Measurements from ENCODE around the gene SNX32. TPM values are rescaled to one million over a fixed set of nuclear protein-coding genes. Genes with fewer than 3 reads are reported as not detected.

Gene SNX32
- total and polyA plus RNA-seq, 9 of the 15 experiments (the other 6 are each of a cell fraction or from before 2014, with no cell fraction given): 0.03 TPM; not detected in 7

DNA sequence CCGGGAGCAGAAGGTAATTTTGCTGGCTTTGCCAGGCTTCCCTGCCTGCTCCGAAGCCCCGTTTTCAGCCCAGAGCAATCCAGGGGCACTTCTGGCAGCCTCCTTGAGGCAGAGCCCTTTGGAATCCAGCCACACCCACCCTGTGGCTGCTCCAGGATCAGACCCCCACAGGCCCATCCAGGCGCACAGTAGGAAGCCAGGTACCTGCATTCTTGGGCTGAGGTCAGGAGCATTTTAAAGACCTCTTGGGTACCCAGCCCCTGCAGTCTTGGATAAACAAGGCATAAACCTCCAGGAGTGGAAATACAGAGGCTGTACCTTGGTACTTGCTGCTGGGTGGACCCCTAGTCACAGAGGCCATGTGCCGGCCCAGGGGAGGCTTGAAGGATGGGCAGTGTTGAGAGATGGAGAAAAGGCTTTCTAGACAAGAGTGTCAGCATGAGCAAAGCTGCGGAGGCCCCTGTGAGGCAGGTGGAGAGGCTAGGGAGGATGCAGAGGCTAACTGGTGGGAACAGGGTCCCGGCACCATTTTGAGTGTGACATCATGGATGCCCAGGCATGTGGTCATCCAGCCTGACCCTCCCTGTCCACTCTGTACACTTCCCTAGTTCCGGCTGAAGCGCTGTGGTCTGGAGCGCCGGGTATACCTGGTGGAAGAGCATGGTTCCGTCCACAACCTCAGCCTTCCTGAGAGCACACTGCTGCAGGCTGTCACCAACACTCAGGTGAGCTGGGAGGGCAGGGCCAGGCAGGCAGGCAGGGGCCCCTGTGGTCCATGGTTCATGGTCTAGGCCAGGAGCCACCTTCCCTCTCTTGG lies 30.3 kb downstream of the SNX32 start:
- FAIRE-seq (no peak), DNase-seq (ENCODE audit: extremely low read depth in 1 of 4, low spot score in 3 of 4) (no peak), ATAC-seq (no peak)
- H3K36me3 ChIP-seq (ENCODE audit: control insufficient read depth, insufficient read depth, low read length): peaks cover 72% of the 10 kb centered on the region; the same call in 2 of the 3 replicates
- H2AFZ ChIP-seq (ENCODE audit: low read depth, low read length): no peak overlapping the region
- H3K27me3 ChIP-seq (ENCODE audit: control insufficient read depth in 2 of 2, insufficient read depth in 2 of 2, low read length in 2 of 2): no peaks in the 10 kb centered on the region; a peak in 1 of 5 replicates
- no peaks in the 10 kb centered on the region for H3K9me3 ChIP-seq (replicated peaks; ENCODE audit: control insufficient read depth, insufficient read depth, low read depth, low read length)
- ChIA-PET CTCF (ENCODE audit: low intra/inter-chr PET ratio) (no interaction called here), POLR2A (interaction anchor here (0.5 to 8.2 kb wide), 7 partner anchors 8 to 46 kb away, joined by 3 to 147 read pairs (median 4); partner anchors contain the start of genes CCDC85B, CTSW and FIBP)
- intact Hi-C loops (cut with micrococcal nuclease): no loop called here
- TF ChIP-seq HNRNPK (IDR thresholded peaks at IDR 0.05; ENCODE audit: low read depth, low read length, poor library complexity, severe bottlenecking) (no peak), POLR2AphosphoS5 (IDR thresholded peaks at IDR 0.05; ENCODE audit: control insufficient read depth, insufficient read depth, low read depth, low read length) (0 out of 2 replicates have a peak, but pooled peaks have one; percentile 5), RBM22 (IDR thresholded peaks at IDR 0.05; ENCODE audit: low read depth, low read length, poor library complexity, severe bottlenecking) (peak; percentile 31), PCBP1 (IDR thresholded peaks at IDR 0.05; ENCODE audit: low read depth, low read length, poor library complexity, severe bottlenecking) (peak; percentile 3), ZKSCAN1 (IDR thresholded peaks at IDR 0.05; ENCODE audit: low read depth, low read length) (0 out of 2 replicates have a peak, but pooled peaks have one; percentile 60)
- no peak overlapping the region for H3K27ac ChIP-seq (ENCODE audit: extremely low read depth, low read depth, low read length)
- H4K20me1 ChIP-seq (replicated peaks; ENCODE audit: control insufficient read depth, insufficient read depth, low read length): no peaks in the 10 kb centered on the region
- H3K9me1 ChIP-seq (ENCODE audit: control insufficient read depth, insufficient read depth, low read length): no peaks in the 10 kb centered on the region
- peaks cover 22 to 79% of the 10 kb centered on the region in 2 experiments for H3K4me1 ChIP-seq (replicated peaks in 1 of 2; ENCODE audit: control insufficient read depth in 2 of 2, insufficient read depth in 2 of 2, low read length in 2 of 2)
- no peak overlapping the region for H3K4me3 ChIP-seq
- WGBS (ENCODE audit: insufficient coverage, low coverage, missing lambda C conversion rate): 86% methylated on average over 12 of the region's 12 CpGs
- BruUV-seq (replicated peaks): no TSS peak
- in situ Hi-C loops (cut with MboI): no loop called here
- no peak overlapping the region for H3K4me2 ChIP-seq (ENCODE audit: insufficient read depth, low read length)
- H3K9ac ChIP-seq (ENCODE audit: insufficient read depth in 1 of 2, low read depth in 2 of 2, low read length in 2 of 2): peak overlapping the region in 1 of 2 experiments; percentile 7; a peak in 1 of 4 replicates
- peaks cover 26% of the 10 kb centered on the region for H3K79me2 ChIP-seq (ENCODE audit: control insufficient read depth, insufficient read depth, low read length)
